Pancreas (tissue), 10 donors: ENCODE measurements around the gene PDILT. TPM values are rescaled to one million over a fixed set of nuclear protein-coding genes. Genes with fewer than 3 reads are reported as not detected.
A peak's percentile ranks its signal among the peaks of the same experiment; 100 is the strongest.

Experiments
- ATAC-seq, 4 donors: fragments of 200-7000 bp; cut with Tn5 transposase; one replicate each; pipeline versions ENCODE4 v1.8.0 to v1.9.1; 2020; ENCODE audit warnings: mild to moderate bottlenecking in 4 of 4, moderate library complexity in 4 of 4
- DNase-seq, 6 donors: peaks; one replicate each; pipeline ENCODE4 v3.0.0-alpha.2; 2020
- FAIRE-seq: peaks from 2 replicates; lab custom pipeline; 2012; peaks lifted over from hg19 to GRCh38; lab: Jason Lieb, UNC
- H3K27ac ChIP-seq, 4 donors: fragments of 200-600 bp; sonication (generic); 1 replicate in 3 of 4; 2 replicates in 1 of 4; pipeline versions ENCODE4 v1.5.0 to v1.8.0; 2020
- H3K27me3 ChIP-seq, 4 donors: fragments of 200-600 bp; one replicate each; pipeline ENCODE4 v1.8.0; 2021
- H3K36me3 ChIP-seq, 3 donors: fragments of 200-600 bp; sonication (generic) in 1 of 3; one replicate each; pipeline versions ENCODE4 v1.5.0 to v1.8.0; 2020 to 2021
- H3K4me1 ChIP-seq, 3 donors: fragments of 200-600 bp; one replicate each; pipeline ENCODE4 v1.8.0; 2021
- H3K4me3 ChIP-seq, 4 donors: fragments of 200-600 bp; sonication (generic) in 2 of 4; one replicate each; pipeline versions ENCODE4 v1.5.0 to v1.8.0; 2020 to 2021
- H3K9me3 ChIP-seq, 4 donors: fragments of 200-600 bp; one replicate each; pipeline ENCODE4 v1.8.0; 2021
- CTCF ChIP-seq, 4 donors: fragments of 200-600 bp; sonication (generic) in 3 of 4; IDR thresholded peaks; one replicate each; pipeline versions ENCODE4 v1.5.0 to v1.8.0; 2021; ENCODE audit warnings: antibody characterized with exemption in 4 of 4
- WGBS, 2 donors: extraction: QIAGEN DNeasy Blood & Tissue Kit; methylation state at CpG; one replicate each; pipeline ENCODE4 v1.1.7; 2013; 5-methylcytosine and 5-hydroxymethylcytosine counted together
- intact Hi-C, 3 donors: fragments of 100-400 bp; cut with DNase I; formaldehyde crosslinking; loops; one replicate each; pipeline versions ENCODE4 v1.11.1 to v1.14.2; 2022
- polyA plus RNA-seq, 2 donors: library from polyadenylated mRNA; stranded (reverse); fragments of 200-250 nt; gene quantifications; one replicate each; pipeline ENCODE4 v1.2.3, GENCODE V29; 2013
- total RNA-seq, 6 donors: library from RNA; stranded (reverse); fragmentation: NEBNext Ultra II Directional in 4 of 6; extraction: Animal tissue kit (Norgen Biotek cat#: 25700) in 4 of 6; gene quantifications; one replicate each; pipeline versions ENCODE4 v1.2.1 to v1.2.4, GENCODE V29; 2021 to 2023
- donor health status: healthy with polysubstance abuse.
- donor health status: DM: no; HTN: no; CAD: no; lungs with moderate emphysema.
- donor health status: DM: no; HTN: no; CAD: no.
- donor health status: control.
- donor health status: control.
- donor health status: Bipolar disorder and iron deficiency.
- donor health status: DM: yes; HTN: yes; CAD: no.
- donor health status: DM: no; HTN: no; CAD: no.
- donor health status: DM: no; HTN: no; CAD: no.
- donor health status: DM: yes; HTN: yes; CAD: no.

The PDILT gene
- total and polyA plus RNA-seq, 8 donors: not detected

- Histone ChIP-seq H3K4me3 (peak overlapping the region in 2 of 4 donors; percentile 14 to 45), H3K9me3 (no peaks in the 10 kb centered on the region), H3K4me1 (peaks cover 0 to 7% (median 0%) of the 10 kb centered on the region in 3 donors), H3K27ac (peak overlapping the region in 1 of 4 donors; percentile 4), H3K27me3 (no peaks in the 10 kb centered on the region), H3K36me3 (peaks cover 0 to 97% (median 43%) of the 10 kb centered on the region in 3 donors)
- peak in 2 of 4 donors; percentile 1 to 2 for ATAC-seq
- TF ChIP-seq CTCF (IDR thresholded peaks at IDR 0.05): no peak
- intact Hi-C loops: no loop called here
- peak in 2 of 6 donors; percentile 63 to 81 for DNase-seq
- FAIRE-seq: no peak
- 33 to 39% methylated on average over 1 of the region's 1 CpG for WGBS, 2 donors
Observed at GRCh38 chr16:20319406-20319805, 85.1 kb downstream of the PDILT start.

- FAIRE-seq (no peak), ATAC-seq (no peak), DNase-seq (no peak)
- Histone ChIP-seq H3K4me3 (peak overlapping the region in 2 of 4 donors; percentile 2 to 3), H3K9me3 (no peaks in the 10 kb centered on the region), H3K4me1 (peaks cover 0 to 7% (median 0%) of the 10 kb centered on the region in 3 donors), H3K27me3 (no peaks in the 10 kb centered on the region), H3K36me3 (peaks cover 0 to 91% (median 41%) of the 10 kb centered on the region in 3 donors), H3K27ac (peak overlapping the region in 1 of 4 donors; percentile 4)
- 29 to 34% methylated on average over 3 of the region's 3 CpGs for WGBS, 2 donors
- TF ChIP-seq CTCF (IDR thresholded peaks at IDR 0.05): no peak
- intact Hi-C loops: no loop called here
Observed at GRCh38 chr16:20318437-20318836, 86.1 kb downstream of the PDILT start.

GRCh38 chr16:20318006-20318405 is 86.5 kb downstream of the PDILT start:
- Histone ChIP-seq H3K27ac (no peak overlapping the region), H3K36me3 (peaks cover 0 to 87% (median 40%) of the 10 kb centered on the region in 3 donors), H3K4me1 (peaks cover 0 to 7% (median 0%) of the 10 kb centered on the region in 3 donors), H3K27me3 (no peaks in the 10 kb centered on the region), H3K4me3 (peak overlapping the region in 1 of 4 donors; percentile 2), H3K9me3 (no peaks in the 10 kb centered on the region)
- no peak for TF ChIP-seq CTCF (IDR thresholded peaks at IDR 0.05)
- ATAC-seq: no peak
- WGBS, 2 donors: 36 to 38% methylated on average over 7 of the region's 7 CpGs
- intact Hi-C loops: no loop called here
- DNase-seq: peak in 1 of 6 donors; percentile 72
- no peak for FAIRE-seq

- H3K4me1 ChIP-seq: peaks cover 0 to 7% (median 0%) of the 10 kb centered on the region in 3 donors
- TF ChIP-seq CTCF (IDR thresholded peaks at IDR 0.05): no peak
- intact Hi-C loops: no loop called here
- no peaks in the 10 kb centered on the region for H3K27me3 ChIP-seq
- FAIRE-seq (no peak), ATAC-seq (no peak), DNase-seq (peak in 2 of 6 donors; percentile 52 to 64)
- 43% methylated on average over 8 of the region's 8 CpGs for WGBS, 2 donors
- H3K27ac ChIP-seq: peak overlapping the region in 1 of 4 donors; percentile 9
- no peaks in the 10 kb centered on the region for H3K9me3 ChIP-seq
- peaks cover 0 to 78% (median 34%) of the 10 kb centered on the region in 3 donors for H3K36me3 ChIP-seq
- no peak overlapping the region for H3K4me3 ChIP-seq
Observed at GRCh38 chr16:20317117-20317516, 87.4 kb downstream of the PDILT start.

GRCh38 chr16:20316715-20317114 is 87.8 kb downstream of the PDILT start:
- peaks cover 0 to 7% (median 0%) of the 10 kb centered on the region in 3 donors for H3K4me1 ChIP-seq
- H3K36me3 ChIP-seq: peaks cover 0 to 74% (median 33%) of the 10 kb centered on the region in 3 donors
- no peak overlapping the region for H3K4me3 ChIP-seq
- ATAC-seq: no peak
- no peaks in the 10 kb centered on the region for H3K27me3 ChIP-seq
- no peak for FAIRE-seq
- H3K9me3 ChIP-seq: no peaks in the 10 kb centered on the region
- H3K27ac ChIP-seq: no peak overlapping the region
- no peak for TF ChIP-seq CTCF (IDR thresholded peaks at IDR 0.05)
- 41 to 58% methylated on average over 5 of the region's 5 CpGs for WGBS, 2 donors
- intact Hi-C loops: no loop called here
- no peak for DNase-seq
